Measurements from ENCODE around the gene NEURL3. TPM values are rescaled to one million over a fixed set of nuclear protein-coding genes. Genes with fewer than 3 reads are reported as not detected.

The NEURL3 gene
- polyA plus RNA-seq, 1 experiment = not detected

GRCh38 chr2:96509114-96509846 lies 4.1 kb upstream of the NEURL3 start:
- Histone ChIP-seq H3K27ac (ENCODE audit: low read depth, low read length) (no peak overlapping the region), H3K9me3 (ENCODE audit: control insufficient read depth, insufficient read depth, low read length) (peaks cover 10% of the 10 kb centered on the region; the same call in 1 of the 2 replicates), H3K27me3 (ENCODE audit: control insufficient read depth, insufficient read depth, low read length) (peaks cover 21% of the 10 kb centered on the region), H3K4me3 (ENCODE audit: low read depth, low read length) (no peak overlapping the region)
- ChIA-PET POLR2A (no interaction called here), CTCF (interaction anchor here (0.5 to 6.4 kb wide), 33 partner anchors 9 to 516 kb away, joined by 3 to 140 read pairs (median 4); partner anchors contain the start of genes ASTL and NCAPH)
- peak; percentile 96 for TF ChIP-seq CTCF (IDR thresholded peaks at IDR 0.05; ENCODE audit: low read depth, low read length)
- DNase-seq (ENCODE audit: low read depth, low spot score) = peak; percentile 55

GRCh38 chr2:96508521-96509113 lies 3.5 kb upstream of the NEURL3 start:
- ChIA-PET POLR2A (no interaction called here), CTCF (interaction anchor here (0.6 to 6.4 kb wide), 27 partner anchors 10 to 516 kb away, joined by 3 to 140 read pairs (median 4); partner anchors contain the start of genes ASTL and NCAPH)
- no peak for TF ChIP-seq CTCF (IDR thresholded peaks at IDR 0.05; ENCODE audit: low read depth, low read length)
- H3K27ac ChIP-seq (ENCODE audit: low read depth, low read length) = no peak overlapping the region
- no peak overlapping the region for H3K4me3 ChIP-seq (ENCODE audit: low read depth, low read length)
- DNase-seq (ENCODE audit: low read depth, low spot score) = no peak
- H3K9me3 ChIP-seq (ENCODE audit: control insufficient read depth, insufficient read depth, low read length) = peaks cover 10% of the 10 kb centered on the region; the same call in 1 of the 2 replicates
- H3K27me3 ChIP-seq (ENCODE audit: control insufficient read depth, insufficient read depth, low read length) = peaks cover 23% of the 10 kb centered on the region

GRCh38 chr2:96507957-96508520 lies 2.9 kb upstream of the NEURL3 start:
- ChIA-PET POLR2A (no interaction called here), CTCF (interaction anchor here (0.7 to 6.4 kb wide), 4 partner anchors 46 to 102 kb away, joined by 5 to 140 read pairs (median 9); no protein-coding TSS in a partner anchor)
- Histone ChIP-seq H3K27ac (ENCODE audit: low read depth, low read length) (no peak overlapping the region), H3K27me3 (ENCODE audit: control insufficient read depth, insufficient read depth, low read length) (peaks cover 24% of the 10 kb centered on the region), H3K9me3 (ENCODE audit: control insufficient read depth, insufficient read depth, low read length) (peaks cover 10% of the 10 kb centered on the region; the same call in 1 of the 2 replicates), H3K4me3 (ENCODE audit: low read depth, low read length) (peak overlapping the region; percentile 36)
- TF ChIP-seq CTCF (IDR thresholded peaks at IDR 0.05; ENCODE audit: low read depth, low read length) = peak; percentile 81
- DNase-seq (ENCODE audit: low read depth, low spot score) = no peak

GRCh38 chr2:96506907-96507240 lies 1.7 kb upstream of the NEURL3 start:
- Histone ChIP-seq H3K9me3 (ENCODE audit: control insufficient read depth, insufficient read depth, low read length) (peaks cover 10% of the 10 kb centered on the region; the same call in 1 of the 2 replicates), H3K4me3 (ENCODE audit: low read depth, low read length) (no peak overlapping the region), H3K27me3 (ENCODE audit: control insufficient read depth, insufficient read depth, low read length) (peaks cover 30% of the 10 kb centered on the region), H3K27ac (ENCODE audit: low read depth, low read length) (no peak overlapping the region)
- CTCF ChIA-PET = interaction anchor here (2.7 kb wide), 1 partner anchor 99 kb away, joined by 14 read pairs; no protein-coding TSS in a partner anchor
- TF ChIP-seq CTCF (IDR thresholded peaks at IDR 0.05; ENCODE audit: low read depth, low read length) = no peak
- POLR2A ChIA-PET = no interaction called here
- no peak for DNase-seq (ENCODE audit: low read depth, low spot score)
